Urothelium cell line (cell line): Measurements from ENCODE around the gene RNF223.
"Not testable (repeated sequence)": the region's sequence is repeated elsewhere in the genome, so short reads cannot be mapped to it uniquely, and the experiment has no call there.

ENCODE experiments used
- DNase-seq: peaks from one replicate; pipeline ENCODE4 v3.0.0; 2011; ENCODE audit warnings: low spot score, mixed read lengths
- FAIRE-seq: peaks from 2 replicates; lab custom pipeline; 2011; peaks lifted over from hg19 to GRCh38; lab: Jason Lieb, UNC

RNF223 gene

GRCh38 chr1:1088029-1088800 is 14.1 kb upstream of the RNF223 start:
- no peak for DNase-seq

GRCh38 chr1:1087351-1088028 is 13.4 kb upstream of the RNF223 start:
- FAIRE-seq (no peak), DNase-seq (no peak)

More at GRCh38 chr1:1088029-1088800, 14.1 kb upstream of the RNF223 start:
- FAIRE-seq: no peak

- DNase-seq: no peak
- no peak for FAIRE-seq
These were observed 12.8 kb upstream of the RNF223 start for GRCh38 chr1:1086911-1087341.

- no peak for DNase-seq
- no peak for FAIRE-seq
These were observed 12.1 kb upstream of the RNF223 start for GRCh38 chr1:1085911-1086841.

- FAIRE-seq: no peak
- no peak for DNase-seq
These were observed 11.2 kb upstream of the RNF223 start for GRCh38 chr1:1085171-1085841.

- DNase-seq (no peak), FAIRE-seq (no peak)
These were observed 10.5 kb upstream of the RNF223 start for GRCh38 chr1:1084372-1085170.

- FAIRE-seq: no peak
- DNase-seq: no peak
These were observed 9.6 kb upstream of the RNF223 start for GRCh38 chr1:1083416-1084371.

GRCh38 chr1:1082776-1083415 is 8.8 kb upstream of the RNF223 start:
- DNase-seq (no peak), FAIRE-seq (no peak)

GRCh38 chr1:1082239-1082775 is 8.2 kb upstream of the RNF223 start:
- FAIRE-seq (no peak), DNase-seq (no peak)

GRCh38 chr1:1081311-1082238 is 7.5 kb upstream of the RNF223 start:
- FAIRE-seq (no peak), DNase-seq (no peak)

GRCh38 chr1:1080951-1081310 is 6.8 kb upstream of the RNF223 start:
- DNase-seq (no peak), FAIRE-seq (no peak)

- no peak for FAIRE-seq
- peak; percentile 63 for DNase-seq
These were observed 6.1 kb upstream of the RNF223 start for GRCh38 chr1:1080122-1080757.

GRCh38 chr1:1079408-1080121 is 5.5 kb upstream of the RNF223 start:
- DNase-seq (peak; percentile 84), FAIRE-seq (peak; percentile 53)

GRCh38 chr1:1077396-1077795 is 3.3 kb upstream of the RNF223 start:
- FAIRE-seq, DNase-seq: not testable (repeated sequence)

GRCh38 chr1:1075148-1075935 is 1.2 kb upstream of the RNF223 start:
- FAIRE-seq: no peak
- no peak for DNase-seq
